Left lung (tissue), 10 donors: ENCODE measurements around the gene ARIH2. TPM values are rescaled to one million over a fixed set of nuclear protein-coding genes. Genes with fewer than 3 reads are reported as not detected.

ENCODE experiments used
- ATAC-seq: fragments of 200-7000 bp; cut with Tn5 transposase; one replicate; pipeline ENCODE4 v1.9.1; 2020; ENCODE audit warnings: moderate library complexity
- DNase-seq, 4 donors: peaks; one replicate each; pipeline ENCODE4 v3.0.0-alpha.2; 2013 to 2020
- H3K27ac ChIP-seq, 2 donors: fragments of 200-600 bp; sonication (generic) in 1 of 2; one replicate each; pipeline versions ENCODE4 v1.5.0 to v1.8.0; 2020 to 2021
- H3K27me3 ChIP-seq, 2 donors: fragments of 200-600 bp; sonication (generic) in 1 of 2; one replicate each; pipeline versions ENCODE4 v1.5.0 to v1.8.0; 2020 to 2021
- H3K36me3 ChIP-seq, 2 donors: fragments of 200-600 bp; sonication (generic) in 1 of 2; one replicate each; pipeline versions ENCODE4 v1.5.0 to v1.8.0; 2020 to 2021
- H3K4me1 ChIP-seq, 2 donors: fragments of 200-600 bp; one replicate each; pipeline ENCODE4 v1.8.0; 2021
- H3K4me3 ChIP-seq, 2 donors: fragments of 200-600 bp; sonication (generic) in 1 of 2; one replicate each; pipeline versions ENCODE4 v1.5.0 to v1.8.0; 2020 to 2021; ENCODE audit warnings: mild to moderate bottlenecking in 1 of 2
- H3K9me3 ChIP-seq, 2 donors: fragments of 200-600 bp; sonication (generic) in 1 of 2; one replicate each; pipeline versions ENCODE4 v1.5.0 to v1.8.0; 2020 to 2021
- intact Hi-C, 2 donors: fragments of 100-400 bp; cut with DNase I; formaldehyde crosslinking; loops; one replicate each; pipeline versions ENCODE4 v1.11.2 to v1.14.2; 2022
- microRNA-seq, 2 donors: library from miRNA; unstranded; fragments of <30 nt; microRNA quantifications; one replicate each; pipeline ENCODE4, GENCODE V29; 2019
- polyA plus RNA-seq, 6 donors: library from polyadenylated mRNA; unstranded; fragments of 120-200 nt; gene quantifications; one replicate each; pipeline ENCODE4 v1.2.1, GENCODE V29; 2013; ENCODE audit not compliant: insufficient read length in 6 of 6
- total RNA-seq, 2 donors: library from RNA; stranded (reverse); fragmentation: NEBNext Ultra II Directional; extraction: Animal tissue kit (Norgen Biotek cat#: 25700); gene quantifications; one replicate each; pipeline ENCODE4 v1.2.1, GENCODE V29; 2021
- TF ChIP-seq, protein P1 (sequence below), 2 donors: fragments of 200-600 bp; sonication (generic) in 1 of 2; IDR thresholded peaks; one replicate each; pipeline versions ENCODE4 v1.5.0 to v1.8.0; 2021; ENCODE audit warnings: antibody characterized with exemption in 2 of 2
- donor health status: DM: no; HTN: yes; CAD: no.
- donor health status: DM: no; HTN: no; CAD: no.

ARIH2 gene
- total and polyA plus RNA-seq, 8 donors, result 67.9 to 92.4 (median 83.5) TPM

GRCh38 chr3:49030321-49030720, 111.7 kb downstream of the ARIH2 start:
- ATAC-seq (no peak), DNase-seq (no peak)
- H3K4me1 ChIP-seq, result peaks cover 13 to 31% of the 10 kb centered on the region in 2 donors
- TF ChIP-seq, protein P1, sequence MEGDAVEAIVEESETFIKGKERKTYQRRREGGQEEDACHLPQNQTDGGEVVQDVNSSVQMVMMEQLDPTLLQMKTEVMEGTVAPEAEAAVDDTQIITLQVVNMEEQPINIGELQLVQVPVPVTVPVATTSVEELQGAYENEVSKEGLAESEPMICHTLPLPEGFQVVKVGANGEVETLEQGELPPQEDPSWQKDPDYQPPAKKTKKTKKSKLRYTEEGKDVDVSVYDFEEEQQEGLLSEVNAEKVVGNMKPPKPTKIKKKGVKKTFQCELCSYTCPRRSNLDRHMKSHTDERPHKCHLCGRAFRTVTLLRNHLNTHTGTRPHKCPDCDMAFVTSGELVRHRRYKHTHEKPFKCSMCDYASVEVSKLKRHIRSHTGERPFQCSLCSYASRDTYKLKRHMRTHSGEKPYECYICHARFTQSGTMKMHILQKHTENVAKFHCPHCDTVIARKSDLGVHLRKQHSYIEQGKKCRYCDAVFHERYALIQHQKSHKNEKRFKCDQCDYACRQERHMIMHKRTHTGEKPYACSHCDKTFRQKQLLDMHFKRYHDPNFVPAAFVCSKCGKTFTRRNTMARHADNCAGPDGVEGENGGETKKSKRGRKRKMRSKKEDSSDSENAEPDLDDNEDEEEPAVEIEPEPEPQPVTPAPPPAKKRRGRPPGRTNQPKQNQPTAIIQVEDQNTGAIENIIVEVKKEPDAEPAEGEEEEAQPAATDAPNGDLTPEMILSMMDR (IDR thresholded peaks at IDR 0.05), result no peak
- intact Hi-C loops, result no loop called here
- H3K27ac ChIP-seq, result peak overlapping the region in 1 of 2 donors; percentile 84
- H3K27me3 ChIP-seq, result no peaks in the 10 kb centered on the region
- H3K4me3 ChIP-seq, result no peak overlapping the region
- H3K36me3 ChIP-seq, result peaks cover 0 to 76% of the 10 kb centered on the region in 2 donors
- no peaks in the 10 kb centered on the region for H3K9me3 ChIP-seq

DNA sequence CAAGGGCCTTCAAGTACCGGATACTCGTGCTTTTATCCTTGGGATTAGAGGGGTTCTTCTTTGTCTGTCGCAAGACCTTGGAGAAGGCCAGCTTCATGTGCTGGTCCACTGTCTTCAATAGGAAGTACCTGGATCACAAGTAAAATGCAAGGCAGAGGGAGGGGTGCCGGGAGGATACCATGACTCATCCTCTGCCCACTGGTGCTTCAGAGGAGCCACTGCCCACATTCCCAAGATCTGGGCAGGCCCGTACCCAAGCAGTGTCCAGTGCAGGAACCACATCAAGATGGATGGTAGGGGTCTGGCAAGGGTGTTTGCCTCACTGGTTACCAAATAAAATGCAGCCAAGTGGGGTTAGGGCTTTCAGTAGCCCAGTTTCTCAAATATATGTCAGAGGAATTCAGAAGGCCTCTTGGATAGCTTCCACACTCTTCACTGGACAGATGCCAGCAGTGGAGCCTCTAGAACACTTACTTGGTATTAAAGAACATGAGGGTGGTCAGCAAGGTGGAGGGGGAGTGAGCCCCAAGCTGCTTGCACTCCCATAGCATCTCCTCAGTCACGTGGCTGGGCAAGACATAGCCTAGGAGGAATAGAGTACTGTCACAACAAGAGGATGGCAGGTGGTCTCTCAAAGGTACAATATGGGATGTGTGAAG, 114.1 kb downstream of the ARIH2 start:
- Histone ChIP-seq H3K4me1 (peaks cover 13% of the 10 kb centered on the region in 2 donors), H3K9me3 (no peaks in the 10 kb centered on the region), H3K4me3 (no peak overlapping the region), H3K27me3 (no peaks in the 10 kb centered on the region), H3K36me3 (peaks cover 0 to 73% of the 10 kb centered on the region in 2 donors), H3K27ac (no peak overlapping the region)
- TF ChIP-seq, protein P1 (IDR thresholded peaks at IDR 0.05), result no peak
- ATAC-seq, result no peak
- intact Hi-C loops, result no loop called here
- no peak for DNase-seq

DNA sequence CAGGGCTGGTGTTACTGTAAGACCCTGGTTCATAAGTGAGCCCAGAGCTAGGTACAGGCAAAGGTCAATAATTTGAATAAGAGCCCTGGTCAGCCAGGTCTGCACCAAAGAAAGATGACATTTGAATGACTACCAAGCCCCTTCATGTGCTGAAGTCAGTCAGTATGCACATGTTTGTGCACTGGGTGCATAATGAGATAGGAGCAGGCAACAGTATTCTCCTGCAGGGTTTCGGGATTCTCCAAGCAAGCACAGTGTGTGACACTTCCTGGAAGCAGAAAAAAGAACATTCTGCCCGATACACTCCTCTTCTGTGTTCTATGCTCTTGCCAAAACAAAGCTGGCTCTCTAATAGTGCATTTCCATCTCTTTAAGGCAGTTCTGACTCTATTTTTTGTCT, 116.0 kb downstream of the ARIH2 start:
- ATAC-seq, result no peak
- Histone ChIP-seq H3K27me3 (no peaks in the 10 kb centered on the region), H3K4me3 (no peak overlapping the region), H3K36me3 (peaks cover 0 to 92% of the 10 kb centered on the region in 2 donors), H3K4me1 (no peaks in the 10 kb centered on the region), H3K9me3 (no peaks in the 10 kb centered on the region), H3K27ac (peak overlapping the region in 1 of 2 donors; percentile 28)
- TF ChIP-seq, protein P1 (IDR thresholded peaks at IDR 0.05), result no peak
- DNase-seq, result no peak
- intact Hi-C loops, result no loop called here

DNA sequence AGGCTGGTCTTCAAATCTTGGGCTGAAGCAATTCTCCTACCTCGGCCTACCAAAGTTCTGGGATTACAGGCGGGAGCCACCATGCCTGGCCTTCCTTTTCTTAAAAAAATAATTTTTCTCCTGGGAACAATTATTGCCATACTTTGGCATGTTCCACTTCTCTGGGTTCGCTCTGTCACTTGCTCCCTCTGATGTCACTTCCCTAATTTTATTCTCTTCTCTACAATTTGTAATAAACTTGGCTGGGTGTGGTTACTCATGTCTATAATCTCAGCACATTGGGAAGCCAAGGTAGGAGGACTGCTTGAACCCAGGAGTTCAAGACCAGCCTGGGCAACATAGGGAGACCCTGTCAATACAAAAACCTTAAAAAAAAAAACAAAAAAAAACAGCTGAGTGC, 116.6 kb downstream of the ARIH2 start:
- Histone ChIP-seq H3K9me3 (no peaks in the 10 kb centered on the region), H3K27ac (peak overlapping the region in 1 of 2 donors; percentile 28), H3K4me1 (no peaks in the 10 kb centered on the region), H3K27me3 (no peaks in the 10 kb centered on the region), H3K4me3 (no peak overlapping the region), H3K36me3 (peaks cover 0 to 90% of the 10 kb centered on the region in 2 donors)
- intact Hi-C loops, result no loop called here
- peak; percentile 21 for ATAC-seq
- TF ChIP-seq, protein P1 (IDR thresholded peaks at IDR 0.05), result no peak
- DNase-seq, result no peak

Small RNA genes within 50 kb of the gene (microRNA-seq; reads per million reads assigned to microRNA genes)
- gene MIR191, result 5,394 to 10,745 reads per million in 2 donors
- 1,737 to 2,245 reads per million in 2 donors for gene MIR425

Other genes starting within 250 kb of the ARIH2 start
- gene NCKIPSD, start 232.9 kb upstream of the ARIH2 start, total RNA-seq, result 10 to 100 TPM; 15.6 to 16.0 TPM
- gene NCKIPSD, start 232.9 kb upstream of the ARIH2 start, polyA plus RNA-seq, result 10 to 100 TPM; 13.4 to 20.5 (median 17.4) TPM
- gene IP6K2, start 201.6 kb upstream of the ARIH2 start, total RNA-seq, result 10 to 100 TPM; 58.6 to 74.5 TPM
- gene IP6K2, start 201.6 kb upstream of the ARIH2 start, polyA plus RNA-seq, result 100 to 1,000 TPM; 188 to 231 (median 215) TPM
- gene PRKAR2A, start 71.0 kb upstream of the ARIH2 start, total RNA-seq, result 10 to 100 TPM; 50.2 to 58.1 TPM
- gene PRKAR2A, start 71.0 kb upstream of the ARIH2 start, polyA plus RNA-seq, result 10 to 100 TPM; 29.4 to 40.8 (median 33.9) TPM
- gene SLC25A20, start 20.0 kb upstream of the ARIH2 start, total RNA-seq, result 10 to 100 TPM; 15.5 to 24.7 TPM
- 10 to 100 TPM; 12.2 to 14.4 (median 13.5) TPM for gene SLC25A20, start 20.0 kb upstream of the ARIH2 start, polyA plus RNA-seq
- 10 to 100 TPM; 40.2 to 41.8 TPM for gene P4HTM, start 71.4 kb downstream of the ARIH2 start, total RNA-seq
- 10 to 100 TPM; 26.6 to 43.1 (median 36.2) TPM for gene P4HTM, start 71.4 kb downstream of the ARIH2 start, polyA plus RNA-seq
- 100 to 1,000 TPM; 156 to 190 TPM for gene WDR6, start 88.5 kb downstream of the ARIH2 start, total RNA-seq
- 100 to 1,000 TPM; 166 to 217 (median 187) TPM for gene WDR6, start 88.5 kb downstream of the ARIH2 start, polyA plus RNA-seq
- 10 to 100 TPM; 23.6 to 24.5 TPM for gene DALRD3, start 99.7 kb downstream of the ARIH2 start, total RNA-seq
- gene DALRD3, start 99.7 kb downstream of the ARIH2 start, polyA plus RNA-seq, result 10 to 100 TPM; 51.1 to 67.4 (median 62.7) TPM
- gene NDUFAF3, start 103.3 kb downstream of the ARIH2 start, total RNA-seq, result 10 to 100 TPM; 83.8 to 92.2 TPM
- gene NDUFAF3, start 103.3 kb downstream of the ARIH2 start, polyA plus RNA-seq, result 10 to 100 TPM; 50.0 to 72.3 (median 58.6) TPM
- 100 to 1,000 TPM; 136 to 187 TPM for gene IMPDH2, start 110.6 kb downstream of the ARIH2 start, total RNA-seq
- 100 to 1,000 TPM; 292 to 321 (median 304) TPM for gene IMPDH2, start 110.6 kb downstream of the ARIH2 start, polyA plus RNA-seq
- 10 to 100 TPM; 71.6 to 74.2 TPM for gene QRICH1, start 175.2 kb downstream of the ARIH2 start, total RNA-seq
- gene QRICH1, start 175.2 kb downstream of the ARIH2 start, polyA plus RNA-seq, result 10 to 100 TPM; 74.4 to 85.8 (median 77.9) TPM
- gene QARS1, start 185.9 kb downstream of the ARIH2 start, total RNA-seq, result 100 to 1,000 TPM; 173 to 180 TPM
- gene QARS1, start 185.9 kb downstream of the ARIH2 start, polyA plus RNA-seq, result 100 to 1,000 TPM; 288 to 323 (median 303) TPM
- gene USP19, start 202.0 kb downstream of the ARIH2 start, total RNA-seq, result 10 to 100 TPM; 50.9 to 54.7 TPM
- gene USP19, start 202.0 kb downstream of the ARIH2 start, polyA plus RNA-seq, result 10 to 100 TPM; 42.8 to 55.0 (median 47.9) TPM
- 100 to 1,000 TPM; 283 to 484 TPM for gene LAMB2, start 214.2 kb downstream of the ARIH2 start, total RNA-seq
- gene LAMB2, start 214.2 kb downstream of the ARIH2 start, polyA plus RNA-seq, result 100 to 1,000 TPM; 431 to 501 (median 444) TPM
- gene CCDC71, start 247.5 kb downstream of the ARIH2 start, total RNA-seq, result 10 to 100 TPM; 16.9 to 21.0 TPM
- gene CCDC71, start 247.5 kb downstream of the ARIH2 start, polyA plus RNA-seq, result 10 to 100 TPM; 15.8 to 24.9 (median 22.1) TPM